ENCODE measurements around the gene PPP1CB.

DNA sequence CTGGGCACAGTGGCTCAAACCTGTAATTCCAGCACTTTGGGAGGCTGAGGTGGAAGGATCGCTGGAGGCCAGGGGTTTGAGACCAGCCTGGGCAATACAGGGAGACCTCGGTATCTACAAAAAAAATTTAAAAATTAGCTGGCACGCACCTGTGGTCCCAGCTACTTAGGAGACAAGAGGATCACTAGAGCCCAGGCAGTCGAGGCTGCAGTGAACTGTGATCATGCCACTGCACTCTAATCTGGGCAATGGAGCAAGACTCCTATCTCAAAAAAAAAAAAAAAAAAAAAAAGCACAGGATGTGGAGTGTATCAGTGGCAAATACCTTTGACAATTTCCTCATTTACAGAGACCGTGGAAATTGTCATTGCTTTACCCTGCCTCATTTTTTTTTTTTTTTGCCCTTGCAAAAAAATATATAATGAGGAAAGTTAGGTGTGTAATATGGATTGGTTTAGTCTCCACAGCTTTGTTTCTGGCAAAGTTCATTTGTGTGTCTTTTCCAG is 20.9 kb upstream of the PPP1CB start:
- TF ChIP-seq POLR2A (IDR thresholded peaks at IDR 0.05), result no peak
- TF ChIP-seq, protein P1, sequence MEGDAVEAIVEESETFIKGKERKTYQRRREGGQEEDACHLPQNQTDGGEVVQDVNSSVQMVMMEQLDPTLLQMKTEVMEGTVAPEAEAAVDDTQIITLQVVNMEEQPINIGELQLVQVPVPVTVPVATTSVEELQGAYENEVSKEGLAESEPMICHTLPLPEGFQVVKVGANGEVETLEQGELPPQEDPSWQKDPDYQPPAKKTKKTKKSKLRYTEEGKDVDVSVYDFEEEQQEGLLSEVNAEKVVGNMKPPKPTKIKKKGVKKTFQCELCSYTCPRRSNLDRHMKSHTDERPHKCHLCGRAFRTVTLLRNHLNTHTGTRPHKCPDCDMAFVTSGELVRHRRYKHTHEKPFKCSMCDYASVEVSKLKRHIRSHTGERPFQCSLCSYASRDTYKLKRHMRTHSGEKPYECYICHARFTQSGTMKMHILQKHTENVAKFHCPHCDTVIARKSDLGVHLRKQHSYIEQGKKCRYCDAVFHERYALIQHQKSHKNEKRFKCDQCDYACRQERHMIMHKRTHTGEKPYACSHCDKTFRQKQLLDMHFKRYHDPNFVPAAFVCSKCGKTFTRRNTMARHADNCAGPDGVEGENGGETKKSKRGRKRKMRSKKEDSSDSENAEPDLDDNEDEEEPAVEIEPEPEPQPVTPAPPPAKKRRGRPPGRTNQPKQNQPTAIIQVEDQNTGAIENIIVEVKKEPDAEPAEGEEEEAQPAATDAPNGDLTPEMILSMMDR (IDR thresholded peaks at IDR 0.05), result no peak
